HUES64 (cell line): ENCODE results near the gene POLR2F.

Experiments
- H3K27ac ChIP-seq: 2 replicates; pipeline ENCODE4 v1.7.0; 2013; ENCODE audit warnings: low read depth, low read length, inconsistent platforms
- H3K27me3 ChIP-seq: 2 replicates; pipeline ENCODE4 v1.6.1; 2013; ENCODE audit warnings: mild to moderate bottlenecking, low read length; ENCODE audit not compliant: insufficient read depth
- H3K36me3 ChIP-seq: 2 replicates; pipeline ENCODE4 v1.6.1; 2013; ENCODE audit warnings: mild to moderate bottlenecking, low read length; ENCODE audit not compliant: insufficient read depth
- H3K4me1 ChIP-seq: 2 replicates; pipeline ENCODE4 v1.6.1; 2013; ENCODE audit warnings: mild to moderate bottlenecking, low read length, moderate library complexity; ENCODE audit not compliant: insufficient read depth
- H3K4me3 ChIP-seq: 2 replicates; pipeline ENCODE4 v1.5.1; 2013; ENCODE audit warnings: mild to moderate bottlenecking, low read length, moderate library complexity
- H3K9ac ChIP-seq: 2 replicates; pipeline ENCODE4 v1.6.1; 2013; ENCODE audit warnings: mild to moderate bottlenecking, low read depth, low read length
- H3K9me3 ChIP-seq: 2 replicates; pipeline ENCODE4 v1.6.1; 2013; ENCODE audit warnings: low read depth, low read length; ENCODE audit not compliant: insufficient read depth
- WGBS: fragments of 150-250, 120-280 bp; methylation state at CpG from one replicate; pipeline ENCODE4 v1.1.7; 2013; ENCODE audit warnings: missing lambda C conversion rate; 5-methylcytosine and 5-hydroxymethylcytosine counted together

POLR2F gene

GRCh38 chr22:37985050-37985585 lies 31.6 kb downstream of the POLR2F start:
- H3K4me1 ChIP-seq = peaks cover 14% of the 10 kb centered on the region

GRCh38 chr22:37985751-37986281 lies 32.3 kb downstream of the POLR2F start:
- Histone ChIP-seq H3K4me3 (no peak overlapping the region), H3K4me1 (peaks cover 14% of the 10 kb centered on the region), H3K9me3 (no peaks in the 10 kb centered on the region), H3K27ac (no peak overlapping the region), H3K27me3 (peaks cover 36% of the 10 kb centered on the region), H3K9ac (no peak overlapping the region), H3K36me3 (no peaks in the 10 kb centered on the region)
- 90% methylated on average over 24 of the region's 27 CpGs for WGBS

More at GRCh38 chr22:37985050-37985585, 31.6 kb downstream of the POLR2F start:
- Histone ChIP-seq H3K36me3 (no peaks in the 10 kb centered on the region), H3K4me3 (no peak overlapping the region), H3K27me3 (peaks cover 36% of the 10 kb centered on the region), H3K9ac (no peak overlapping the region), H3K27ac (no peak overlapping the region), H3K9me3 (no peaks in the 10 kb centered on the region)
- 78% methylated on average over 9 of the region's 9 CpGs for WGBS

- no peak overlapping the region for H3K9ac ChIP-seq
- WGBS = 87% methylated on average over 3 of the region's 7 CpGs
Observed at GRCh38 chr22:37986371-37986770, 32.9 kb downstream of the POLR2F start.

GRCh38 chr22:37989146-37990045 lies 35.9 kb downstream of the POLR2F start:
- Histone ChIP-seq H3K9me3 (no peaks in the 10 kb centered on the region), H3K27me3 (peaks cover 9% of the 10 kb centered on the region), H3K27ac (no peak overlapping the region), H3K36me3 (no peaks in the 10 kb centered on the region), H3K4me1 (peaks cover 10% of the 10 kb centered on the region; the same call in 1 of the 2 replicates), H3K9ac (no peak overlapping the region), H3K4me3 (no peak overlapping the region)
- WGBS = 92% methylated on average over 14 of the region's 14 CpGs

More at GRCh38 chr22:37986371-37986770, 32.9 kb downstream of the POLR2F start:
- Histone ChIP-seq H3K4me3 (no peak overlapping the region), H3K9me3 (no peaks in the 10 kb centered on the region), H3K27ac (no peak overlapping the region), H3K36me3 (no peaks in the 10 kb centered on the region), H3K4me1 (peaks cover 14% of the 10 kb centered on the region), H3K27me3 (peaks cover 36% of the 10 kb centered on the region)

GRCh38 chr22:37990301-37990700 lies 36.8 kb downstream of the POLR2F start:
- WGBS = 89% methylated on average over 5 of the region's 5 CpGs
- Histone ChIP-seq H3K9ac (no peak overlapping the region), H3K4me1 (peaks cover 2% of the 10 kb centered on the region; the same call in 1 of the 2 replicates), H3K4me3 (no peak overlapping the region), H3K27ac (no peak overlapping the region), H3K9me3 (no peaks in the 10 kb centered on the region), H3K36me3 (no peaks in the 10 kb centered on the region), H3K27me3 (0 out of 2 replicates have a peak, but pooled peaks cover 1% of the 10 kb centered on the region)

GRCh38 chr22:37990862-37991261 lies 37.4 kb downstream of the POLR2F start:
- Histone ChIP-seq H3K36me3 (no peaks in the 10 kb centered on the region), H3K27ac (no peak overlapping the region), H3K9me3 (no peaks in the 10 kb centered on the region), H3K4me3 (no peak overlapping the region), H3K4me1 (no peaks in the 10 kb centered on the region), H3K27me3 (no peaks in the 10 kb centered on the region), H3K9ac (no peak overlapping the region)
- WGBS = 93% methylated on average over 6 of the region's 7 CpGs

- H3K9ac ChIP-seq = no peak overlapping the region
- H3K36me3 ChIP-seq = no peaks in the 10 kb centered on the region
- H3K9me3 ChIP-seq = no peaks in the 10 kb centered on the region
- H3K4me1 ChIP-seq = no peaks in the 10 kb centered on the region
- no peak overlapping the region for H3K4me3 ChIP-seq
- WGBS = 85% methylated on average over 6 of the region's 6 CpGs
- no peak overlapping the region for H3K27ac ChIP-seq
- H3K27me3 ChIP-seq = no peaks in the 10 kb centered on the region
Observed at GRCh38 chr22:37991731-37992442, 38.4 kb downstream of the POLR2F start.

- 83% methylated on average over 6 of the region's 6 CpGs for WGBS
- no peaks in the 10 kb centered on the region for H3K36me3 ChIP-seq
- H3K9ac ChIP-seq = no peak overlapping the region
- H3K9me3 ChIP-seq = no peaks in the 10 kb centered on the region
- H3K27me3 ChIP-seq = no peaks in the 10 kb centered on the region
- H3K4me1 ChIP-seq = no peaks in the 10 kb centered on the region
- H3K27ac ChIP-seq = no peak overlapping the region
- no peak overlapping the region for H3K4me3 ChIP-seq
Observed at GRCh38 chr22:37994049-37994448, 40.5 kb downstream of the POLR2F start.

- Histone ChIP-seq H3K9ac (no peak overlapping the region), H3K36me3 (no peaks in the 10 kb centered on the region), H3K4me1 (peaks cover 5% of the 10 kb centered on the region; the same call in 1 of the 2 replicates), H3K27me3 (no peaks in the 10 kb centered on the region), H3K27ac (no peak overlapping the region), H3K4me3 (no peak overlapping the region), H3K9me3 (no peaks in the 10 kb centered on the region)
- WGBS = 84% methylated on average over 6 of the region's 6 CpGs
Observed at GRCh38 chr22:37994982-37995381, 41.5 kb downstream of the POLR2F start.

- H3K4me3 ChIP-seq = no peak overlapping the region
- peaks cover 5% of the 10 kb centered on the region; the same call in 1 of the 2 replicates for H3K4me1 ChIP-seq
- 87% methylated on average over 3 of the region's 4 CpGs for WGBS
- no peak overlapping the region for H3K27ac ChIP-seq
- H3K9me3 ChIP-seq = no peaks in the 10 kb centered on the region
- H3K27me3 ChIP-seq = no peaks in the 10 kb centered on the region
- no peak overlapping the region for H3K9ac ChIP-seq
- H3K36me3 ChIP-seq = no peaks in the 10 kb centered on the region
Observed at GRCh38 chr22:37995460-37995859, 42.0 kb downstream of the POLR2F start.

- H3K9ac ChIP-seq = no peak overlapping the region
Observed at GRCh38 chr22:37996079-37996478, 42.6 kb downstream of the POLR2F start.

More at GRCh38 chr22:37996079-37996478, 42.6 kb downstream of the POLR2F start:
- Histone ChIP-seq H3K4me3 (no peak overlapping the region), H3K9me3 (no peaks in the 10 kb centered on the region), H3K27ac (no peak overlapping the region), H3K27me3 (no peaks in the 10 kb centered on the region), H3K4me1 (peaks cover 5% of the 10 kb centered on the region; the same call in 1 of the 2 replicates), H3K36me3 (no peaks in the 10 kb centered on the region)
- 50% methylated on average over 4 of the region's 4 CpGs for WGBS
